Trophoblast cell (in vitro differentiated cells and primary cell): Measurements from ENCODE around the gene TNNI3K.

Source experiments
- DNase-seq, 2 donors: peaks; one replicate each; pipeline ENCODE4 v3.0.0-alpha.2; 2016
- H2AFZ ChIP-seq: 2 replicates; pipeline ENCODE4 v1.6.1; 2013; ENCODE audit warnings: low read length, moderate library complexity, mild to moderate bottlenecking; ENCODE audit not compliant: insufficient read depth, poor library complexity
- H2AK5ac ChIP-seq: 2 replicates; pipeline ENCODE4 v1.6.1; 2013; ENCODE audit warnings: mild to moderate bottlenecking, low read length
- H2BK120ac ChIP-seq: 2 replicates; pipeline ENCODE4 v1.6.1; 2013; ENCODE audit warnings: low read length, mild to moderate bottlenecking, moderate library complexity; ENCODE audit not compliant: insufficient read depth, poor library complexity
- H2BK12ac ChIP-seq: 2 replicates; pipeline ENCODE4 v1.6.1; 2013; ENCODE audit warnings: mild to moderate bottlenecking, low read length, moderate library complexity
- H2BK5ac ChIP-seq: 2 replicates; pipeline ENCODE4 v1.6.1; 2013; ENCODE audit warnings: low read length, low read depth, moderate library complexity, mild to moderate bottlenecking; ENCODE audit not compliant: poor library complexity
- H3K14ac ChIP-seq: 2 replicates; pipeline ENCODE4 v1.6.1; 2013; ENCODE audit warnings: mild to moderate bottlenecking, low read length
- H3K18ac ChIP-seq: 2 replicates; pipeline ENCODE4 v1.6.1; 2013; ENCODE audit warnings: mild to moderate bottlenecking, low read length
- H3K23ac ChIP-seq: 2 replicates; pipeline ENCODE4 v1.6.1; 2013; ENCODE audit warnings: low read length
- H3K27ac ChIP-seq: 2 replicates; pipeline ENCODE4 v1.5.1; 2013; ENCODE audit warnings: low read depth, mild to moderate bottlenecking, inconsistent platforms, low read length, moderate library complexity
- H3K27me3 ChIP-seq: 2 replicates; pipeline ENCODE4 v1.6.1; 2013; ENCODE audit warnings: inconsistent platforms, mild to moderate bottlenecking, low read length, moderate library complexity; ENCODE audit not compliant: insufficient read depth
- H3K36me3 ChIP-seq, 2 experiments: 1 replicate in 1 of 2; 2 replicates in 1 of 2; pipeline ENCODE4 v1.6.1; 2013; ENCODE audit warnings: low read length in 2 of 2, mild to moderate bottlenecking in 2 of 2, moderate library complexity in 1 of 2; ENCODE audit not compliant: insufficient read depth in 2 of 2, control insufficient read depth in 1 of 2
- H3K4ac ChIP-seq: 2 replicates; pipeline ENCODE4 v1.6.1; 2013; ENCODE audit warnings: low read depth, mild to moderate bottlenecking, low read length, moderate library complexity
- H3K4me1 ChIP-seq, 2 experiments: 1 replicate in 1 of 2; 2 replicates in 1 of 2; pipeline ENCODE4 v1.6.1; 2013; ENCODE audit warnings: low read length in 2 of 2, mild to moderate bottlenecking in 2 of 2, moderate library complexity in 1 of 2; ENCODE audit not compliant: insufficient read depth in 2 of 2, control insufficient read depth in 1 of 2
- H3K4me2 ChIP-seq: 2 replicates; pipeline ENCODE4 v1.6.1; 2013; ENCODE audit warnings: inconsistent platforms, mild to moderate bottlenecking, low read length, moderate library complexity
- H3K4me3 ChIP-seq: 2 replicates; pipeline ENCODE4 v1.5.1; 2013; ENCODE audit warnings: mild to moderate bottlenecking, low read depth, low read length, inconsistent platforms
- H3K79me1 ChIP-seq: one replicate; pipeline ENCODE4 v1.6.1; 2013; ENCODE audit warnings: low read length
- H3K79me2 ChIP-seq: 2 replicates; pipeline ENCODE4 v1.6.1; 2013; ENCODE audit warnings: low read length, mild to moderate bottlenecking; ENCODE audit not compliant: control insufficient read depth, insufficient read depth, poor library complexity
- H3K9ac ChIP-seq: 2 replicates; pipeline ENCODE4 v1.6.1; 2013; ENCODE audit warnings: mild to moderate bottlenecking, low read length
- H3K9me3 ChIP-seq: 2 replicates; pipeline ENCODE4 v1.6.1; 2013; ENCODE audit warnings: low read depth, mild to moderate bottlenecking, control low read depth, inconsistent platforms, low read length; ENCODE audit not compliant: insufficient read depth
- H4K12ac ChIP-seq: 2 replicates; pipeline ENCODE4 v1.6.1; 2013; ENCODE audit warnings: low read depth, mild to moderate bottlenecking, low read length, moderate library complexity
- H4K8ac ChIP-seq: 2 replicates; pipeline ENCODE4 v1.6.1; 2013; ENCODE audit warnings: low read depth, mild to moderate bottlenecking, low read length, moderate library complexity
- H4K91ac ChIP-seq: one replicate; pipeline ENCODE4 v1.6.1; 2013; ENCODE audit warnings: low read depth, mild to moderate bottlenecking, low read length, moderate library complexity
- WGBS: extraction: QIAGEN DNeasy Blood & Tissue Kit; methylation state at CpG from one replicate; pipeline ENCODE4 v1.1.7; 2013; ENCODE audit warnings: missing lambda C conversion rate; ENCODE audit not compliant: insufficient read length, insufficient coverage; ENCODE audit errors: extremely low coverage; 5-methylcytosine and 5-hydroxymethylcytosine counted together

The TNNI3K gene

DNA sequence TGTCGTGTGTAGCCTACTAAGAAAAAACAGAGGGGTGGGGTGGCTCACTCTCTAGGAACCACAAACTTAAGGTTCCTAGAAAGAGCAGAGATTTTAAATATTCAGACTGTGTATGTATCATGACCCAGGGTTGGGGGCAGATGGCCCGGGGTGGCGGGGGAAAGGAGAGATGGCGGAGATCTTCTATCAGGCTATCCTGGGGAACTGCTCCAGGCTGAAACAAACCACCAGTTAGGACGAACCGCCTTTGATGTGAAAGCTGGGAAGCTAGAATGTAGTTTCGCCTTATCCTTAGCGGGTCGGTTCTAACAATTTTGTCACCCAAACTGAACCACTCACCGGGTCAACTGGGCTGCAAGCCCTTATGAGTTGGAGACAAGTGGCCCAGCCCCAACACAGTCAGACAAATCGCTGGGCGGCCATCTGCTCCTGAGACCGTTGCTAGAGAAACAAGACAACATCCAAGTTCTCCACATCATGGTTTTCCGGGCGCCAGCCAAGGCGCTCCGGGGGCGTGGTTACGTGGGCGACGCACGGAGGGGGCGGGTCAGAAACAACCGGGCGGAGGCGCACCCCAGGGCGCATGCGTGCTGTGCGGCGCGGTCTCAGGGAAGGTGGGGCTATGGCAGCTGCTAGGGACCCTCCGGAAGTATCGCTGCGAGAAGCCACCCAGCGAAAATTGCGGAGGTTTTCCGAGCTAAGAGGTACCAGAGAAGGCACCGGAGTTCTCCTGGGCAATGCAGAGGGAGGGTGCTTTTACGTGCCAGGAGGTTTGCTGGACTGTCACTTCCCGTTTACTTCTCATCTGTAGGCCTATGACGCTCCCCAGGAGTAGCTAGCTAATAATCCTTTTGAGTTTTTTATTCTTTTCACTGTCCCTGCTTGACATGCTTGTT, 37.3 kb upstream of the TNNI3K start, which contains the start of the genes FPGT and LRRIQ3:
Gene FPGT (plus strand): TSS at position 586 of the 896 bp plus-strand sequence. CDS start 37 bp downstream, at position 623.
Gene LRRIQ3 (minus strand): TSS at position 520 of the 896 bp plus-strand sequence. CDS start 14,492 bp downstream, outside the sequence.
- peak within 1 kb of the TSS; percentile 56 for H3K14ac ChIP-seq
- H3K36me3 ChIP-seq = no peaks in the 10 kb centered on the region
- H3K79me2 ChIP-seq = peaks cover 2% of the 10 kb centered on the region
- H3K9ac ChIP-seq = peak within 1 kb of the TSS; percentile 84
- peak within 1 kb of the TSS; percentile 23 for H3K18ac ChIP-seq
- peak within 1 kb of the TSS; percentile 95 for H4K8ac ChIP-seq
- H3K4me3 ChIP-seq = peak within 1 kb of the TSS; percentile 79
- no peak within 1 kb of the TSS for H3K23ac ChIP-seq
- peaks cover 1% of the 10 kb centered on the region for H3K9me3 ChIP-seq
- peak within 1 kb of the TSS; percentile 89 for H2AFZ ChIP-seq
- H4K12ac ChIP-seq = peak within 1 kb of the TSS; percentile 92
- no peak within 1 kb of the TSS for H2BK5ac ChIP-seq
- peaks cover 2% of the 10 kb centered on the region in 2 experiments for H3K4me1 ChIP-seq
- no peaks in the 10 kb centered on the region for H3K27me3 ChIP-seq
- peak within 1 kb of the TSS; percentile 83 for H3K4me2 ChIP-seq
- WGBS = no CpG with 5 or more reads among the region's 41 CpGs
- peak within 1 kb of the TSS; percentile 23 for H4K91ac ChIP-seq
- peak within 1 kb of the TSS; percentile 28 for H3K27ac ChIP-seq
- H2BK12ac ChIP-seq = no peak within 1 kb of the TSS
- DNase-seq = peak; percentile 97 to 99
- no peak within 1 kb of the TSS for H2BK120ac ChIP-seq
- no peak within 1 kb of the TSS for H3K4ac ChIP-seq
- peaks cover 5% of the 10 kb centered on the region for H3K79me1 ChIP-seq
- H2AK5ac ChIP-seq = no peak within 1 kb of the TSS

DNA sequence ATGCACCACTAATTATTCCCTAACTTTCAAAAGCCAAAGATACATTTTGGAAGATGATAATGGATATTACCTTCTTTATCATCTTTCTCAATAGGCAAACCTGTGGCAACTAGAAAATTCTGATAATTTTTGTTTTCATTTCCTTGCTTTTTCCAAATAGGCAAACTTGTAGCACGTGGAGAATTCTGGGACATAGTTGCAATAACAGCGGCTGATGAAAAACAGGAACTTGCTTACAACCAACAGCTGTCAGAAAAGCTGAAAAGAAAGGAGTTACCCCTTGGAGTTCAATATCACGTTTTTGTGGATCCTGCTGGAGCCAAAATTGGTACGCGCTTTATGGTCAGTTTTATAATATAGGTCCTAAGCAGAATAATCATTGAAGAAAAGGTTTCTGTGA, 35.7 kb upstream of the TNNI3K start:
- no peak overlapping the region for H3K9ac ChIP-seq
- no peak overlapping the region for H3K18ac ChIP-seq
- peaks cover 2% of the 10 kb centered on the region for H3K79me2 ChIP-seq
- no peak overlapping the region for H3K23ac ChIP-seq
- no peak overlapping the region for H2AFZ ChIP-seq
- H3K27me3 ChIP-seq = no peaks in the 10 kb centered on the region
- DNase-seq = no peak
- H3K4ac ChIP-seq = no peak overlapping the region
- H2AK5ac ChIP-seq = no peak overlapping the region
- no peaks in the 10 kb centered on the region for H3K36me3 ChIP-seq
- peaks cover 5% of the 10 kb centered on the region for H3K79me1 ChIP-seq
- peaks cover 2% of the 10 kb centered on the region in 2 experiments for H3K4me1 ChIP-seq
- H3K9me3 ChIP-seq = peaks cover 1% of the 10 kb centered on the region
- no peak overlapping the region for H3K27ac ChIP-seq
- WGBS = no CpG with 5 or more reads among the region's 5 CpGs
- H4K8ac ChIP-seq = no peak overlapping the region
- H2BK12ac ChIP-seq = no peak overlapping the region
- no peak overlapping the region for H3K4me3 ChIP-seq
- no peak overlapping the region for H3K4me2 ChIP-seq
- no peak overlapping the region for H4K12ac ChIP-seq
- H2BK120ac ChIP-seq = no peak overlapping the region
- no peak overlapping the region for H3K14ac ChIP-seq
- H4K91ac ChIP-seq = no peak overlapping the region
- no peak overlapping the region for H2BK5ac ChIP-seq

DNA sequence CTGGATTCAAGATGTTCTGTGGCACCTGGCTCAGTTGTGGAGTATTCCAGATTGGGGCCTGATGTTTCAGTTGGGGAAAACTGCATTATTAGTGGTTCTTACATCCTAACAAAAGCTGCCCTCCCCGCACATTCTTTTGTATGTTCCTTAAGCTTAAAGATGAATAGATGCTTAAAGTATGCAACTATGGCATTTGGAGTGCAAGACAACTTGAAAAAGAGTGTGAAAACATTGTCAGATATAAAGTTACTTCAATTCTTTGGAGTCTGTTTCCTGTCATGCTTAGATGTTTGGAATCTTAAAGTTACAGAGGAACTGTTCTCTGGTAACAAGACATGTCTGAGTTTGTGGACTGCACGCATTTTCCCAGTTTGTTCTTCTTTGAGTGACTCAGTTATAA, 29.9 kb upstream of the TNNI3K start:
- no peaks in the 10 kb centered on the region for H3K27me3 ChIP-seq
- H3K18ac ChIP-seq = no peak overlapping the region
- no peak overlapping the region for H3K23ac ChIP-seq
- H3K36me3 ChIP-seq = no peaks in the 10 kb centered on the region
- no peaks in the 10 kb centered on the region for H3K4me1 ChIP-seq
- H2BK12ac ChIP-seq = no peak overlapping the region
- H3K9ac ChIP-seq = no peak overlapping the region
- H3K4me2 ChIP-seq = no peak overlapping the region
- no peak overlapping the region for H2BK5ac ChIP-seq
- peak in 1 of 2 donors; percentile 1 for DNase-seq
- no peak overlapping the region for H4K91ac ChIP-seq
- no peak overlapping the region for H3K14ac ChIP-seq
- H3K4ac ChIP-seq = no peak overlapping the region
- no peaks in the 10 kb centered on the region for H3K79me1 ChIP-seq
- H3K9me3 ChIP-seq = no peaks in the 10 kb centered on the region
- H2AK5ac ChIP-seq = no peak overlapping the region
- no peak overlapping the region for H3K4me3 ChIP-seq
- H3K79me2 ChIP-seq = no peaks in the 10 kb centered on the region
- no peak overlapping the region for H2BK120ac ChIP-seq
- WGBS = no CpG with 5 or more reads among the region's 2 CpGs
- H3K27ac ChIP-seq = no peak overlapping the region
- no peak overlapping the region for H4K8ac ChIP-seq
- H2AFZ ChIP-seq = no peak overlapping the region
- H4K12ac ChIP-seq = no peak overlapping the region

DNA sequence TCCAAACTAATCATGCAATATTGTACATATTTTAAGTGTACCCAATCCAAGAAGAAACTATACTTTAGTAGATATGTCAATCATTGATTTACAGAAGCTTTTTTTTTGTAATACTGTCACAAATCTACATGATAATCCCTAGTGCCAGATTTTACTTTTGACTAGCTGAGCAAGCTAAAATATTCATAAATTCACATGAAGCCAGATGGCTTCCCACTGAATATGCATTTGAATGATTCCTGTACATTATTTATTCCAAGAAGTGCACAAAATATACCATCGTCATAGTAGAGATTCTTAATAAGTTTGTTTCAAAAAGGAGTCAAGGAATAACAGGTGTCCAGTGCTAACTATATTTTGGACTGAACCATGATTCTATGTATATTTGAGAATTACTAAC, 20.0 kb upstream of the TNNI3K start:
- WGBS = no CpG with 5 or more reads among the region's 1 CpG
- Histone ChIP-seq H3K9me3 (no peaks in the 10 kb centered on the region), H3K9ac (no peak overlapping the region)

More for the DNA sequence above, 20.0 kb upstream of the TNNI3K start:
- Histone ChIP-seq H2BK5ac (no peak overlapping the region), H3K79me1 (no peaks in the 10 kb centered on the region), H3K4ac (no peak overlapping the region), H3K79me2 (no peaks in the 10 kb centered on the region), H3K27me3 (no peaks in the 10 kb centered on the region), H3K23ac (no peak overlapping the region), H3K27ac (no peak overlapping the region), H3K14ac (no peak overlapping the region), H4K12ac (no peak overlapping the region), H3K18ac (no peak overlapping the region), H3K4me3 (no peak overlapping the region), H4K8ac (no peak overlapping the region), H3K36me3 (no peaks in the 10 kb centered on the region), H2BK120ac (no peak overlapping the region), H2BK12ac (no peak overlapping the region), H2AFZ (no peak overlapping the region), H3K4me1 (no peaks in the 10 kb centered on the region), H4K91ac (no peak overlapping the region), H3K4me2 (no peak overlapping the region), H2AK5ac (no peak overlapping the region)
- no peak for DNase-seq
